Breast epithelium (tissue), 4 donors: ENCODE measurements around the gene RNF7. TPM values are rescaled to one million over a fixed set of nuclear protein-coding genes. Genes with fewer than 3 reads are reported as not detected.

Source experiments
- DNase-seq, 2 donors: peaks; one replicate each; pipeline ENCODE4 v3.0.0-alpha.2; 2019; ENCODE audit warnings: low spot score in 2 of 2
- H3K27ac ChIP-seq, 2 donors: fragments of 200-600 bp; sonication (generic) in 1 of 2; one replicate each; pipeline ENCODE4 v1.5.1; 2016 to 2019; ENCODE audit warnings: mild to moderate bottlenecking in 1 of 2
- H3K27me3 ChIP-seq, 2 donors: fragments of 200-600 bp; sonication (generic) in 1 of 2; one replicate each; pipeline versions ENCODE4 v1.5.1 to v1.6.0; 2017 to 2019; ENCODE audit warnings: control low read depth in 1 of 2, mild to moderate bottlenecking in 1 of 2
- H3K36me3 ChIP-seq: fragments of 200-600 bp; one replicate; pipeline ENCODE4 v1.5.1; 2019
- H3K4me1 ChIP-seq, 2 donors: fragments of 200-600 bp; sonication (generic); one replicate each; pipeline ENCODE4 v1.5.1; 2016 to 2019; ENCODE audit warnings: control low read depth in 1 of 2
- H3K4me3 ChIP-seq, 3 donors: fragments of 200-600 bp; sonication (generic); 1 replicate in 2 of 3; 2 replicates in 1 of 3; pipeline ENCODE4 v1.5.1; 2016 to 2019; ENCODE audit warnings: mild to moderate bottlenecking in 3 of 3, moderate library complexity in 2 of 3
- H3K9me3 ChIP-seq, 2 donors: fragments of 200-600 bp; sonication (generic) in 1 of 2; one replicate each; pipeline ENCODE4 v1.5.1; 2016 to 2019; ENCODE audit warnings: control low read depth in 1 of 2
- CTCF ChIP-seq, 3 donors: fragments of 450-650 bp; IDR thresholded peaks; one replicate each; pipeline ENCODE4 v1.5.1; 2016 to 2017; ENCODE audit warnings: antibody characterized with exemption in 3 of 3, mild to moderate bottlenecking in 3 of 3, moderate library complexity in 3 of 3
- POLR2A ChIP-seq: fragments of 450-650 bp; IDR thresholded peaks from one replicate; pipeline ENCODE4 v1.6.1; 2016; ENCODE audit warnings: antibody characterized with exemption, mild to moderate bottlenecking, moderate library complexity
- POLR2AphosphoS5 ChIP-seq, 3 donors: sonication (generic); formaldehyde crosslinking; IDR thresholded peaks; one replicate each; pipeline ENCODE4 v1.6.1; 2017; ENCODE audit warnings: antibody characterized with exemption in 3 of 3
- intact Hi-C: fragments of 100-400 bp; cut with DNase I; formaldehyde crosslinking; loops from one replicate; pipeline ENCODE4 v1.15.1; 2023; ENCODE audit warnings: low total_unique reads
- total RNA-seq, 3 donors: library from RNA; depleted of rRNA; stranded (reverse); fragments of >200 nt; gene quantifications; one replicate each; pipeline ENCODE4 v1.1.0, GENCODE V29; 2016

The RNF7 gene
- total RNA-seq, 3 donors from 2014 or later, result 80.5 to 101 (median 86.8) TPM

GRCh38 chr3:141714671-141715070 is 23.4 kb upstream of the RNF7 start:
- no peaks in the 10 kb centered on the region for H3K4me1 ChIP-seq
- no peaks in the 10 kb centered on the region for H3K27me3 ChIP-seq
- TF ChIP-seq POLR2AphosphoS5 (IDR thresholded peaks at IDR 0.05), result no peak
- no peak for TF ChIP-seq POLR2A
- TF ChIP-seq CTCF (IDR thresholded peaks at IDR 0.05), result no peak
- no peak for DNase-seq
- H3K4me3 ChIP-seq, result no peak overlapping the region
- H3K9me3 ChIP-seq, result peaks cover 0 to 7% of the 10 kb centered on the region in 2 donors
- no peaks in the 10 kb centered on the region for H3K36me3 ChIP-seq
- no peak overlapping the region for H3K27ac ChIP-seq
- intact Hi-C loops, result no loop called here

GRCh38 chr3:141722081-141722480 is 16.0 kb upstream of the RNF7 start:
- H3K4me1 ChIP-seq, result no peaks in the 10 kb centered on the region
- no peak for DNase-seq
- TF ChIP-seq CTCF (IDR thresholded peaks at IDR 0.05) (no peak), POLR2A (no peak), POLR2AphosphoS5 (IDR thresholded peaks at IDR 0.05) (no peak)
- no peak overlapping the region for H3K4me3 ChIP-seq
- no peaks in the 10 kb centered on the region for H3K27me3 ChIP-seq
- intact Hi-C loops, result no loop called here
- no peaks in the 10 kb centered on the region for H3K36me3 ChIP-seq
- H3K9me3 ChIP-seq, result no peaks in the 10 kb centered on the region
- no peak overlapping the region for H3K27ac ChIP-seq

- Histone ChIP-seq H3K4me1 (no peaks in the 10 kb centered on the region), H3K27me3 (no peaks in the 10 kb centered on the region), H3K9me3 (no peaks in the 10 kb centered on the region), H3K4me3 (no peak overlapping the region), H3K36me3 (no peaks in the 10 kb centered on the region), H3K27ac (no peak overlapping the region)
- no peak for DNase-seq
- TF ChIP-seq POLR2A (no peak), CTCF (IDR thresholded peaks at IDR 0.05) (no peak), POLR2AphosphoS5 (IDR thresholded peaks at IDR 0.05) (no peak)
- intact Hi-C loops, result no loop called here
Observed at GRCh38 chr3:141722648-141723047, 15.4 kb upstream of the RNF7 start.

GRCh38 chr3:141723255-141723654 is 14.8 kb upstream of the RNF7 start:
- no peaks in the 10 kb centered on the region for H3K36me3 ChIP-seq
- intact Hi-C loops, result no loop called here
- TF ChIP-seq POLR2AphosphoS5 (IDR thresholded peaks at IDR 0.05) (no peak), CTCF (IDR thresholded peaks at IDR 0.05) (no peak), POLR2A (no peak)
- H3K4me3 ChIP-seq, result no peak overlapping the region
- H3K4me1 ChIP-seq, result no peaks in the 10 kb centered on the region
- DNase-seq, result no peak
- no peak overlapping the region for H3K27ac ChIP-seq
- H3K9me3 ChIP-seq, result no peaks in the 10 kb centered on the region
- H3K27me3 ChIP-seq, result no peaks in the 10 kb centered on the region

GRCh38 chr3:141724186-141724585 is 13.9 kb upstream of the RNF7 start:
- intact Hi-C loops, result no loop called here
- no peak for DNase-seq
- Histone ChIP-seq H3K4me3 (no peak overlapping the region), H3K36me3 (no peaks in the 10 kb centered on the region), H3K9me3 (no peaks in the 10 kb centered on the region), H3K27me3 (no peaks in the 10 kb centered on the region), H3K4me1 (no peaks in the 10 kb centered on the region), H3K27ac (no peak overlapping the region)
- no peak for TF ChIP-seq POLR2A
- TF ChIP-seq CTCF (IDR thresholded peaks at IDR 0.05), result no peak
- TF ChIP-seq POLR2AphosphoS5 (IDR thresholded peaks at IDR 0.05), result no peak
